Peyer's patch (tissue), 4 donors: ENCODE results near the gene PAX2. TPM values are rescaled to one million over a fixed set of nuclear protein-coding genes. Genes with fewer than 3 reads are reported as not detected.

Source experiments
- DNase-seq, 3 donors: peaks; one replicate each; pipeline ENCODE4 v3.0.0-alpha.2; 2017 to 2019
- H3K27ac ChIP-seq, 4 donors: fragments of 200-600 bp; sonication (generic); one replicate each; pipeline ENCODE4 v1.5.1; 2016 to 2019
- H3K27me3 ChIP-seq, 2 donors: fragments of 200-600 bp; sonication (generic); one replicate each; pipeline ENCODE4 v1.5.1; 2019
- H3K36me3 ChIP-seq, 3 donors: fragments of 200-600 bp; sonication (generic); one replicate each; pipeline ENCODE4 v1.5.1; 2016 to 2019
- H3K4me1 ChIP-seq, 4 donors: fragments of 200-600 bp; sonication (generic); one replicate each; pipeline ENCODE4 v1.5.1; 2016 to 2019
- H3K4me3 ChIP-seq, 4 donors: fragments of 200-600 bp; sonication (generic); 1 replicate in 3 of 4; 2 replicates in 1 of 4; pipeline ENCODE4 v1.5.1; 2016 to 2019; ENCODE audit warnings: mild to moderate bottlenecking in 1 of 4
- H3K9me3 ChIP-seq, 4 donors: fragments of 200-600 bp; sonication (generic); one replicate each; pipeline ENCODE4 v1.5.1; 2016 to 2019; ENCODE audit warnings: mild to moderate bottlenecking in 1 of 4
- POLR2A ChIP-seq, 2 donors: fragments of 450-650 bp; IDR thresholded peaks; one replicate each; pipeline ENCODE4 v1.5.1; 2017; ENCODE audit warnings: antibody characterized with exemption in 2 of 2, mild to moderate bottlenecking in 2 of 2, moderate library complexity in 2 of 2
- total RNA-seq, 4 donors: library from RNA; depleted of rRNA; stranded (reverse); fragments of >200 nt; gene quantifications; one replicate each; pipeline ENCODE4 v1.1.0, GENCODE V29; 2016
- TF ChIP-seq, protein P1 (sequence below), 6 experiments: fragments of 450-650 bp in 4 of 6; fragments of 200-600 bp in 2 of 6; sonication (generic) in 1 of 6; IDR thresholded peaks; one replicate each; pipeline ENCODE4 v1.5.1; 2017 to 2019; ENCODE audit warnings: antibody characterized with exemption in 6 of 6, mild to moderate bottlenecking in 3 of 6, moderate library complexity in 1 of 6

The PAX2 gene
- total RNA-seq, 4 donors from 2014 or later = not detected

- Histone ChIP-seq H3K27ac (no peak overlapping the region), H3K9me3 (no peaks in the 10 kb centered on the region), H3K36me3 (no peaks in the 10 kb centered on the region), H3K4me3 (no peak overlapping the region), H3K27me3 (peaks cover 0 to 20% of the 10 kb centered on the region in 2 donors), H3K4me1 (peaks cover 0 to 14% (median 2%) of the 10 kb centered on the region in 4 donors)
- TF ChIP-seq, protein P1, sequence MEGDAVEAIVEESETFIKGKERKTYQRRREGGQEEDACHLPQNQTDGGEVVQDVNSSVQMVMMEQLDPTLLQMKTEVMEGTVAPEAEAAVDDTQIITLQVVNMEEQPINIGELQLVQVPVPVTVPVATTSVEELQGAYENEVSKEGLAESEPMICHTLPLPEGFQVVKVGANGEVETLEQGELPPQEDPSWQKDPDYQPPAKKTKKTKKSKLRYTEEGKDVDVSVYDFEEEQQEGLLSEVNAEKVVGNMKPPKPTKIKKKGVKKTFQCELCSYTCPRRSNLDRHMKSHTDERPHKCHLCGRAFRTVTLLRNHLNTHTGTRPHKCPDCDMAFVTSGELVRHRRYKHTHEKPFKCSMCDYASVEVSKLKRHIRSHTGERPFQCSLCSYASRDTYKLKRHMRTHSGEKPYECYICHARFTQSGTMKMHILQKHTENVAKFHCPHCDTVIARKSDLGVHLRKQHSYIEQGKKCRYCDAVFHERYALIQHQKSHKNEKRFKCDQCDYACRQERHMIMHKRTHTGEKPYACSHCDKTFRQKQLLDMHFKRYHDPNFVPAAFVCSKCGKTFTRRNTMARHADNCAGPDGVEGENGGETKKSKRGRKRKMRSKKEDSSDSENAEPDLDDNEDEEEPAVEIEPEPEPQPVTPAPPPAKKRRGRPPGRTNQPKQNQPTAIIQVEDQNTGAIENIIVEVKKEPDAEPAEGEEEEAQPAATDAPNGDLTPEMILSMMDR (IDR thresholded peaks at IDR 0.05) = no peak
- no peak for TF ChIP-seq POLR2A (IDR thresholded peaks at IDR 0.05)
- DNase-seq = no peak
Observed at GRCh38 chr10:100718197-100718742, 27.1 kb upstream of the PAX2 start.

DNA sequence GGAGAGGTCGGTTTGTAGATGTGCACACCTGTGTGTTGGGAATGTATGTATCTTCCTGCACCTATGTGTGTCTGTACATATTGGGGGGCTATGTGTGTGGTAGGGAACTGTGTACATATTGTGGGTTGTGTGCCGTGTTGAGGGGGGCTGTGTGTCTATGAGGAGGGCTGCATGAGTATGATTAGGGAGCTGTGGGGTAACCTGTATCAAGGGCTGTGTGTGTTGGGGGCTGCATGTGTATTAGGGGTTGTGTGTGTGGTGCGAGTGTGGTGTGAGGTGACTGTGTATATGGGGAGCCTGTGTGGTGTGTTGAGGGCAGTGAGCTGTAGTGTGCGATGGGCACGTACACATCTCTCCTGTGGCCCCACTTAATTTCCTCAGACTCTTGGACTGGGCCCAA, 22.2 kb upstream of the PAX2 start:
- H3K4me1 ChIP-seq = no peaks in the 10 kb centered on the region
- no peak overlapping the region for H3K4me3 ChIP-seq
- TF ChIP-seq, protein P1 (IDR thresholded peaks at IDR 0.05) = no peak
- no peak for TF ChIP-seq POLR2A (IDR thresholded peaks at IDR 0.05)
- no peaks in the 10 kb centered on the region for H3K9me3 ChIP-seq
- peaks cover 0 to 21% of the 10 kb centered on the region in 2 donors for H3K27me3 ChIP-seq
- no peak overlapping the region for H3K27ac ChIP-seq
- peak in 1 of 3 donors; percentile 29 for DNase-seq
- H3K36me3 ChIP-seq = no peaks in the 10 kb centered on the region

GRCh38 chr10:100723770-100724530, 21.4 kb upstream of the PAX2 start:
- H3K4me3 ChIP-seq = no peak overlapping the region
- TF ChIP-seq, protein P1 (IDR thresholded peaks at IDR 0.05) = no peak
- TF ChIP-seq POLR2A (IDR thresholded peaks at IDR 0.05) = no peak
- DNase-seq = peak in 1 of 3 donors; percentile 22
- H3K36me3 ChIP-seq = no peaks in the 10 kb centered on the region
- no peak overlapping the region for H3K27ac ChIP-seq
- peaks cover 0 to 1% (median 0%) of the 10 kb centered on the region in 4 donors for H3K4me1 ChIP-seq
- peaks cover 0 to 28% of the 10 kb centered on the region in 2 donors for H3K27me3 ChIP-seq
- no peaks in the 10 kb centered on the region for H3K9me3 ChIP-seq

GRCh38 chr10:100724531-100725027, 20.8 kb upstream of the PAX2 start:
- Histone ChIP-seq H3K9me3 (no peaks in the 10 kb centered on the region), H3K27me3 (peaks cover 0 to 34% of the 10 kb centered on the region in 2 donors), H3K27ac (no peak overlapping the region), H3K4me1 (peaks cover 0 to 8% (median 3%) of the 10 kb centered on the region in 4 donors), H3K4me3 (no peak overlapping the region), H3K36me3 (no peaks in the 10 kb centered on the region)
- DNase-seq = no peak
- no peak for TF ChIP-seq POLR2A (IDR thresholded peaks at IDR 0.05)
- TF ChIP-seq, protein P1 (IDR thresholded peaks at IDR 0.05) = no peak

DNA sequence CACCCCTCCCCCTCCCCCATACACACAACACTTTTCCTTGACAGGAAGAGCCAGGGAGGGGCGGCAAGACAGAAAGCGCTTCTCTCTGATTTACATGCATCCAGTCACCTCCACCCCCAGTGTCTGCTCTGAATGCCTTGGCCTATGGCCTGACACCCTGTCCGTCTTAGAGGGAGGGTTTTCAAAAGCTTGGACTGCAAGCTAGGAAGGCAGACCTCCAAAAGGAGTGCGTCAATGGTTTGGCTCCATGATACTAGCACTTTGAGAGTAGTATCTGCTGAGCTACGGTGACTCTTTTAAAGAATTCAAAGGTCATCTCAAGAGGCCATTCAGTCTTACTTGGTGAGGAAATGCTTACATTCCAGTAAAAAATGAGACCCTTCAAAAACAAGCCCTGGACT, 20.3 kb upstream of the PAX2 start:
- peaks cover 0 to 39% of the 10 kb centered on the region in 2 donors for H3K27me3 ChIP-seq
- TF ChIP-seq POLR2A (IDR thresholded peaks at IDR 0.05) = no peak
- TF ChIP-seq, protein P1 (IDR thresholded peaks at IDR 0.05) = no peak
- no peak overlapping the region for H3K4me3 ChIP-seq
- H3K36me3 ChIP-seq = no peaks in the 10 kb centered on the region
- H3K4me1 ChIP-seq = peaks cover 0 to 13% (median 8%) of the 10 kb centered on the region in 4 donors
- H3K27ac ChIP-seq = no peak overlapping the region
- H3K9me3 ChIP-seq = no peaks in the 10 kb centered on the region
- no peak for DNase-seq
